HG03108 (cell line): ENCODE results near the gene RNF157.

Source experiments
- ATAC-seq: cut with Tn5 transposase; IDR thresholded peaks from one replicate; pipeline ENCODE4 v1.9.1; 2021; ENCODE audit warnings: moderate library complexity; ENCODE audit not compliant: unreplicated experiment

Gene RNF157

GRCh38 chr17:76240461-76241203, at the start of gene RNF157:
Gene RNF157 (minus strand): TSS chr17:76240493. CDS start chr17:76240240, 253 bp downstream.
- peak; percentile 43 for ATAC-seq

DNA sequence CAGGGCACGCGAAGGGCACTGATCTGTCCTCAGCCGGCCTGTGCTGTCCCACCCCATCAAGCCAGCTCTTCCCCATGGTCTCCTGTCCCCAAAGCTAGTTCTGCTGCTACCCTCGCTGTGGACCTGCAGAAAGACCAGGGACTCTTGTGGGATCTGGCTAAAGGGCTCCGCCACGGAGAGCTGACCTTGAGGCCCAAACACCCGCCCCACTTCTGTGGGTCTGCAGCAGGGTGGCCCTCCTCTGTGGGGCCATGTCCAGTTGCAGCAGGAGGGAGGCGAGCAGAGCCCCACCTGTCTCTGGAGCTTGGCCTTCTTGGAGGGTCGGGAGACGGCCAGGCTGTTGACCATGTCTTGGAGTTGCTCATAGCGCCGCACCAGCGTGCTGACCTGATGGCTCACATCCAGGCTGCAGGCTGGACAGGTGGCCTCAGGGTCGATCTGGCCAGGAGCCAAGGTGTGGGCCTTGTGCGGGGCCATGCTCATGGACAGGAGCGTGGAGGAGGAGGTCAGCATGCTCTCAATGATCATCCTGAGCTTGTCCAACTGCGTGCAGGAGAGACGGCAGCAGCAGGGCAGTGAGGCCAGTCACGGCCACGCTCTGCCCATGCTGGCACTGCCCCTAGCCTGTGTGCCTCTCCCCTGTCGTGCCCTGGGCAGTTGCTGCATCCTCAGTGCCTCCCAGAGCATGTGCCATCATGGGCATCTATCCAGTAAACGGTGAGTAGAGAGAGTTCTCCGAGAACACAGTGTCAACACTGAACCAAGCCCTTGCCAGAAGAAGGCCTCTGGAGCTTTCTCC, 41.5 kb upstream of the RNF157 start:
- no peak for ATAC-seq

DNA sequence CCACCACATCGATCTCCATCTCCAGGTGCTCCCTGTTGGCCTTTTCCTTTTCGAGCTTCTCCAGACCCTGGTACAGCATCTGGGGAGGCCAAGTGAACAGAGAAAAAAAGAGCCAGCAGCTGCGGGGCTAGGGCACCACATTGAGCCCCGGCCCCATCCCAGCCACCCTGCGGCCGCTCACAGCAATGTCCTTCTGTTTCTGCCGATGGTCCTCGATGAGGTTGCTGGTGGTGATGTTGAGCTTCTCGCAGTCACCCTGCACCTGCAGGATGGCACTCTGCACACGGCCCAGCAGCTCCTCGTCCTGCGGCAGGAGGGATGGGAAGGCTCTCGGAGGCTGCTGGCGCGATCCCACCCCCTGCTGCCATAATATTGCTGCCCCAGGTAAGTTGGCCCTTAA, 40.4 kb upstream of the RNF157 start:
- no peak for ATAC-seq

DNA sequence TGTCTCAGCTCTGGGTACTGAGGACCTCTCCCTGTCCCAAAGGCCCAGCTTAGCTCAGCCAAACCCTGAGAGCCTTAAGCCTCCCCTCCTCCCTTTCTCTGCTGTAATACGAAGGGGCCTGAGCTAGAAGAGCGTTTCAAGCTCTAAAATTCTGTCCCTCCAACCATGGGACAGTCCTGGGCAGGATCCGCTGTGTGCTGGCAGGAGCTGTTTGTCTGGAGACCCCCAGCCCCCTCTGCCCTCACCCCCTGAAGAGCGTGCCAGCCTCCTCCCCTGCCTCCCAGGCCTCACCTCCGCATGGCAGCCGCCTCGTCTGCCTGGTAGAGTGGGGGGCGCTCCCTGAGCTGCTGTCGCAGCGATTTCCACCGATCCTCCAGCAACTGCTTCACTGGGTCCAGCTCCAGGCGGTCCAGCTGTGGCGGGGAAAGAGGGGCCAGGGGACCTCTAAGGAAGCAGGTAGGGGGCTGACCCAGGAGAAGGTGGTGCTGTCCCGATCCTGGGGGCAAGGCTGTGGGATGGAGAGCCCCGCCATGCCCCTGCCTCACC, 39.5 kb upstream of the RNF157 start:
- ATAC-seq = no peak

GRCh38 chr17:76278952-76279741, 38.9 kb upstream of the RNF157 start:
- ATAC-seq = no peak

DNA sequence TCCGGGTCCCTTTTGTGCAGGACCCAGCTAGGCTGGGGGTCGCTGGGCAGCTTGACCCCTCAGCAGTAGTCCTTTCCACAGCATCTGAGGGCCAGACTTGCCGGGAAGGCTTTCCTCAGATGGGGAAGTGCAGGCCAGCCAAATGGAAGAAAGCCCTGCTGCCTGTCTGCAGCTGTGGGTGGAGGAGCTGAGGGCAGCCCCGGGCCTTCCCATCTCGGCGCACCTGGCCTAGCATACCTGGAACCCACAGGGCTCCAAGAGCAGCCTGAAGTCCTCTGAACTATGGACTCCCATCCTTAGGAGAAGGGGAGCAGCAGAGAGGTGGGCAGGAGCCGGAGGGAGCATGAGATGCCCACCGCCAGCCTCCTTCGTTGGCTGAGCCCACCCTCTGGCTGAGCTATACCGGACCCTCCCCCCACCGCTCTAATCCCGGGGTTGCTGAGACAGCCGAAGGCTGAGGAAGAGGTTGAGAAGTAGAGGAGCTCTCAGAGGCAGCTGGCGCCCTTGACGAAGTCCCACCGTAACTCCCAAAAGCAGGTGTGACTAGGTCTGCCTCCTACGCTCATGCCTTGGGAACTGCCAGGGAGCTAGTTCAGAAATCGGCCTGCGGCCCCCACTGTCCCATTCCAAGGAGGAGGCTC, 38.1 kb upstream of the RNF157 start:
- no peak for ATAC-seq

- no peak for ATAC-seq
Observed at GRCh38 chr17:76277300-76278267, 37.3 kb upstream of the RNF157 start.

DNA sequence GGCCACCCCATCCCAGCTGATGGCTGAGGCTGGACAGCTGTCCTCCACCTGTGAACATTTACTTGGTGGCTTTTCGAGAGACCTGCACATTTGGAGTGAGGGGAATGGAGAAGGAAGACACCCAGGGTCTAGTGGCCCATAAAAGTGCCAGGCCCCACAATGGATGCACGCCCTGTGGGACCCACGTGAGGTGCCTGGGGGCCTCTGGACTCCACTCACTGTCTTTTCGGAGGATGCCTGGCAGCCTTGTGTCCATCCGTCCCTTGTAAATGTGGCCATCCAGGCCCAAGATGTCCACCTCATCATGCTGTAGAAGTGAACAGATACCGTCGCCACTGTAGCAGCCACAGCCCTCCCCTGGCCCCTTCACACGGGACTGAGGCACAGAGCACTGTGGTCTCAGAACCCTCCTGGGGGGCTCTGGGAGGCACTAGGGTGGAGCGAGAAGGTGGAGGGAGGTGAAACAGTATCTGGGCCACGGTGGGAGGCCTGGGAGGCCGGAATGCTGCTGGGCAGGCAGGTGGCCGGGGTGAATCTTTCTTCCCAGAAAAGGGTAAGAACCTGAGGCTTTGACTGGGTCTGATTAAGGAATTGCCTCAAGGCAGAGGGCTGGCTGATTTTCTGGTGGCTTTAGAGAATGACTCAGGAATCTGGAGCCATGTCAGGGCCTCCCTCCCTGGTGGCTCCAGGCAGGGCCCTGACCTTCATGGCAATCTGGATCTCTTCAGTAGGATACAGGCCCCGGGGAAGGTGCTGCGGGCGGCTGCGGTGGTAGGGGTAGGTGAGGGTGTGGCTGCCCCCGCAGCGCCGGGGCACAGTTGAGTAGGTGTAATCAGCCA, 36.4 kb upstream of the RNF157 start:
- no peak for ATAC-seq

DNA sequence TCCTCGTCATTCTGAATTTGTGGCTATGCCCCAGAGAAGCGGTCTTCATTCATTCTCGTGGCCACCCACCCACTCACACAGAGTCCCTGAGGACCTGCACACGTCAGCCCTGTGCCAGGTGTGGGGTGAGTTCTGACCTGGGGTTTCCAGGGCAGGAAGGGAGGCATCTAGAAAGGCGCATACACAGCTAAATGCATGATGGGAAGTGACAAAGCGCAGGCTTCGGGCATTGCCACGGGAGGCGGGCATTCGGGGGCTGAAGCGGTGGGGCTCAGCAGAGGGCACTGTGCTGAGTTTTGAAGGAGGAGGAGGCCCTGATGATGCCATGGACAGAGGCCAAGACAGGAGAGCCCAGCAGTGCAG, 35.8 kb upstream of the RNF157 start:
- ATAC-seq = no peak

DNA sequence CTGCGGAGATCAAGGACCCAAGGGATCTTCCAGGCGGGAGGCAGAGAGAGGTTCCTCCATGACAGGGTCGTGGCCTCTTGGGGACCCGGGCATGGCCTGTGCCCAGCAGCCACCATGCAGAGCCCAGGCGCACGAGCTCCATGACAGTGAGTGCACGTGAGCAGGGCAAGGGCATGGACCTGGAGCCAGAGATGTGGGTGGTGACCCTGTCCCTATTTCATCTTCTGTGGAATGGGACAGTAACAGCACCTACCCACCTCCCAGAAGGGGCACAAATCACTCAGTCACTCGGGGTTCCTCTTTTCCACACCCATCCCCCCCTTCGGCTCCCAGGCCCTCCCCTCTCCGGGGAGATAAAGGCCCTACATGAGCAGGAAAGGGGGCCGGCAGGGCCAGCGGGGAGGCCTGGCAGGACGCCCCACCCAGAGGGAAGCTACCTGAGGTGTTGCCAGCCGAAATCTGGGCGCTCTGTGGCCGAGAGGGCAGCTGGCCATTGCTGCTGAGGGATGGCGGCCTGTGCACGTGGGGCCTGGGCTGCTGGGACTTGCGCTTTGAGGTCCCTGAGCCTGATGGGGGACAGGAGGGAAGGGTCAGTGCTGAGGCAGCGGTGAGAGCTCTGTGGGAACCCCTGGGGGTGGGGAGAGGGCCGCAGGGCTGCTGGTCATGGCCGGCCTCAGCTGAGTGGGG, 35.2 kb upstream of the RNF157 start:
- no peak for ATAC-seq

GRCh38 chr17:76274112-76274956, 34.0 kb upstream of the RNF157 start:
- ATAC-seq = no peak

DNA sequence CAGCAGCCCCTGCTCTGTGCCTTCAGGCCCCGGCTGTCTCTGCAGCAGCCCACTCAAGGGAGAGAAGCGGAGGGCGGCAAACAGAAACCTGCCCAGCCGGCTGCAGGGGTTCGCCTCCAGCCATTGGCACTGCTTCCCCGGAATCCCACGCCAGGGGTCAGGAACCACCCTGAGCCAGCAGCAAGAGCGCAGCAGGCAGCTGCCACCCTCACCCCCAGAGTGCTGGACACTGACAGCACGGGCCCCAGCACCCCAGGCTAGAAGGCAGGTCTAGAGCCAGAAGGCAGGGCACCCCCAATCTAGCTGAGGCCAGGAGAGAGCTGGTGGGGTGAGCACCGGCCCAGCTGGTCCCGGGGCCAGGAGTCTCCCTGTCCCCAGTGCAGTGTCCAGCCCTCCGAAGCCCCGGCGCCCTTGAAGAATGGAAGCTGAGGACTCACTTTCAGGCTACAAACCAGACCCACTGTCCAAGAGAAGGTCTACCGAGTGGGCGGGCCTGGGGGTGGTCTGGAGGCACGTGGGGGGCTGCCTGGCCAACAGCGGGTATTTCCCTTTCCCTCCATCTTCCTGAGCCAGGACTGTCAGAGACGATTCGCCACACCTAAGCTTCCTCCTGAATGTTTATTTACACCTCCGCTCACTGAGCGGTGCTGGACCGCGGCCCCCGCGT, 33.3 kb upstream of the RNF157 start:
- ATAC-seq = no peak

GRCh38 chr17:76272541-76273444, 32.5 kb upstream of the RNF157 start:
- peak; percentile 3 for ATAC-seq

DNA sequence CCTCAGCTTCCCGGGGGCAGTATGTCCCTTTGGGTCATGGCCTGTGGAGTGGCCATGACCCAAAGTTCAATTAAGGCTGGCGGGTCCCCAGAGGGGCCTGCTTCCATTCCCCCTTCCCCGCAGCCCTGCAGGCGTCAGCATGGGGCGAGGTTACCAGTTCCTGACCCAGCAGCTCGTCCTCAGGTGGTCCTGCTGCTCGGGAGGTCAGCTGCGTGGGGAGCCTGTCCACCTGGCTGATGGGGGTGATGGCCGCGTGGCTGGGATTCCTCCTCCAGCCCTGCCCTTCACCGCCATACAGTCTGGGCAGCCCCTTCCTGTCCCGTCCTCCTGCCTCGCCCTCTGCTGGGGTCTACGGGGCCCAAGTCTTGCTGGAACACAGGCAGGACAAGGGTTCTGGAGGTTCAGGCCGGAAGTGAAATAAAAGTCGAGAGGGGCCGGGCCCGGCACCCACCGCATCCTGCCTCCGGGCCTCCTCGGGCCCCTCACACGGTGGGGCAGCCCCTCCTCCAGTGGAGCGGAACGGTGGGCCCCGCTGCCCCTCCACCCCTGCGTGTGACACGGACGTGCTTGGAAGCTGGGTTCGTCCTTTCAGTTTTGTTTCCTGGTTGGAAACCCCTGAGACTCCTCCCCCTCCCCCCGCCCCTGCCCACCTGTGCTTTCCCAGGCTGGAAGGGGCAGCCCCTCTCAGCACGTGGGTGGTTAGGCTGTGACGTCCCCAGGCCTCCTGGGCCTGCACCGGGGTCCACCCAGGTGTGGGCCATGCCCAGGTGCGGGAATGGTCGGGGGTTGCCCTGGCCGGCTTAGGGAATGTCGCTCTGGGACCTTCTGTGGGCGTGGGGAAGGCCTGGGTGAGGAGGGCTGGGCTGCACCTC, 31.6 kb upstream of the RNF157 start:
- peak; percentile 43 for ATAC-seq
